Hippocampal formation (tissue), 2 donors: Measurements from ENCODE around the gene PRKCH.

Experiments
- DNase-seq, 2 donors: peaks; one replicate each; lab custom pipeline; 2025; lab: John Stamatoyannopoulos, UW

Gene PRKCH

GRCh38 chr14:61568572-61569011 is 247.2 kb downstream of the PRKCH start:
- DNase-seq = no peak

- no peak for DNase-seq
Measured at GRCh38 chr14:61569308-61569707, 247.9 kb downstream of the PRKCH start.

DNA sequence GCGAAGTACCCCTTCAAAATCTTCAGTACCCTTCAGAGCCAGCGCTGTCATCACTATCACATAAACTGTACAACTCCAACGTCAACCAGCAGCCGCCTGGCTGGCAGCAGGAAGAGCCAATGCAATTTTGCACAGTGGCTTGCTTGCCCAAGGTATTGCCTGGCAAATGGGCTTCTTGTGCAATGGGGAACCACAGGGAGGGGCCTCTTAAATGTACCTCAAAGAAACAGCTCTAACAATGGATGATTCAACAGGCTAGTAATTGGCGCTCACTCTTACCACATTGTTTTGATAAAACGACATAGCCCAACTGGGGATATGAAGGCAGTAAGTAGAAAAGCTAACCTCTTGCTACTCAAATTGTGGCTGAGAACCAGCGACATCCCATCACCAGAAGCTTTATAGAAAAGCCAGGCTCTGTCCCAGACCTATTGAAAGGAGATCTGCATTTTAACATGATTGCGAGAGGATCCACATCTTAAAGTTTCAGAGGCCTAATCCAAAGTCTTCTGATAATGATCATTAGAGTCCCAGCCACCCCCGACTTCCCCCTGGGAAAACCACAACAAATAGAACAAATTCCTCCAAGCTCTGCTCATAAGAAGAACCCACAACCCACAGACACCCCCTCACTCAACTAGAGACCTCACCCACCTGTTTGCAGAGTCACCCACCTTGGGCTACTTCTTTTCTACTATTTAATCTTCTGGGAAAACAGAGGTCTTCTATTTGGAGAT is 248.6 kb downstream of the PRKCH start:
- no peak for DNase-seq

GRCh38 chr14:61570549-61571290 is 249.3 kb downstream of the PRKCH start:
- DNase-seq = no peak

GRCh38 chr14:61571917-61572316 is 250.5 kb downstream of the PRKCH start:
- no peak for DNase-seq

GRCh38 chr14:61573321-61573720 is 251.9 kb downstream of the PRKCH start:
- no peak for DNase-seq

GRCh38 chr14:61573748-61574513 is 252.6 kb downstream of the PRKCH start:
- DNase-seq = no peak

DNA sequence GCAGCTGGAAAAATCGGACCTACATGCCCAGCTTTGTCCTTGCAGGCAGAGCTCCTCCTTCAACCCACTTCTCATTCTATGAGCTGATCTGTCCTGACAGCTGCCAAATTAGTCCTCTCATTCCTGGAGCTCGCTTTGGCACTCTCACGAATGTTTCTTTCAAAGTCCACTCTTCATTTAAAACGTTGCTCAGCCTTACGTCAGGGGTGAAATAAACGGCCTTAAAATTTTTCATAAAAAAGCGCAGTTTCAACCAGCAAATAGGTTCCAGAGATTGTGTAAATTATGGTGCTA is 253.1 kb downstream of the PRKCH start:
- no peak for DNase-seq

DNA sequence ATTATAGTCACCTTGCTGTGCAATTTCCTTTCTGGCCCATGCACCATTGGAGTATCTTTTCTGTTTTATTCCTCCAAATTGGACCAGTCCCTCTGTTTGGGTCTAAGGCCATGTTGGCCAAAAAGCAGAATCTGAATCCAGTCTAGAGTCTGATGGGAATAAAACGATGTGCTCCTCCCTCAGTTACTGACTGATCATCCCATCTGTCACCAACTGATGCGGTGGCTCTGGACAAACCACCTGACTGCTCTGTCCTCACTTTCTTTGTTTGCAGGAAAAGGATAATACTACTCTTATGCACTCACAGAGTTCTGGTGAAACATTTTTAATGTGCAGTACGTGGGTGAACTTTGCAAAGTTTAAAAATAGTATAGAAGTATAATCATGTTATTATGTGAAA is 253.7 kb downstream of the PRKCH start:
- no peak for DNase-seq

DNA sequence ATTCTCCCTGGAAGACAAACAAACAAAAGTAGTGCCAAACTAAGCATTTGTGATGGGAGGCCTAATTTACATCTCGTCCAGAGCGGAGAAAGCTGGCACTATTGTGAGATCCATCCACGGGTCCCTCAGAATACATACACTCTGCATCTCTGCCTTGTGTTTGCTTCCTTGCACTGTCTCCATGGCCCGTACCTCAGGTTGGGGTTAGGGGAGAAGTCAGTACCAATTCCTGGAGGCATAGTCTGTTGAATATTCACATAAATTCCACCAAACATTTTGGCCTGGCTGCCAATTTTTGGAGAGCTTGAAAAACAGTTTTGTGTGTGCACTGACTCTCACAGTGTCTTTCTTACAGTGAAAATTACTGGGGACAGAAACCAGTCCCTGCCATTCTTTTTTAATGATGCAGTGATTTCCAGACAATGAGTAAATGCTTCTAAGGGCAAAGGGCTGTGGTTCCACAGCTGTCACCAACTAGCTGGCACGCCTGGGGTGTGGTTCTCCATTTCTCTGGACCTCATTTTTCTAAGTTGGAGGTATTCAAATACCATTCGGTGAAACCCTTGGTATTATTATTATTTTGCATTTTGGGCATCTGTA is 254.3 kb downstream of the PRKCH start:
- DNase-seq = no peak

- DNase-seq = no peak
Measured at GRCh38 chr14:61577506-61577931, 256.1 kb downstream of the PRKCH start.

DNA sequence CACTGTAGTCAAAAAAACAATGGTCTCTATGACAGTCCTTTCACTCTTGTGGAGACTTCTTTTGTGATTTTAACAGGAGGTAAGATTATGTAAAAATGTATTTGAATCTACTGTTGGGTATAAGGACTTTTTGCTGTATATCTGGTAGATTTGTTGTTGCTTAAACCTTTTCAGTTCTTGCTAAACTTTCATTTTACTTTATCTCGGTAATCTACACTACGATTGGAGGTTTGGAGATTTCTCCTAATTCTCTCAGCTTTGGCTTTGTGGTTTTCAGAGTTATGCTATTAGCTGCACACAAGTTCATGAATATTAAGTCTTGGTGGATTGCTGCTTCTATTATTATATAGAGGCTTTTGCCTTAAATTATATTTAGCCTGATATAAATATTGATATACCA is 257.4 kb downstream of the PRKCH start:
- no peak for DNase-seq

DNA sequence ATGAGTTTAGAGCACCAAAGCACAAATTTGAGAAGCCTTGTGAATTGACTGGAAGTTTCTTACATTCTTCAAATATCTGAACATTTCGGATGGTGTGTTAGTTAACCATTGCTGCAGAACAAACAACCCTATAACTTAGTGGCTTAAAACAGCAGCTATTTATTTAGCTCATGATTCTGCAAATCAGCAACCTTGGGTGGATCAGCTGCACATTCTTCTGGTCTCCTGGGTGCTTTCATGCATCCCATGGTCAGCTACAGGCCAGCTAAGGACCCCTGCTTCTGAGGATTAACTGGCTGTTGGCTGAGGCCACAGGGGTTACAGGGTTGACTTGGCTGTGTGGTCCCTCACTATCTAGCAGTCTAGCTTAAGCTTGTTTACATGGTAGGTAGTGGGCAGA is 260.0 kb downstream of the PRKCH start:
- DNase-seq = no peak

DNA sequence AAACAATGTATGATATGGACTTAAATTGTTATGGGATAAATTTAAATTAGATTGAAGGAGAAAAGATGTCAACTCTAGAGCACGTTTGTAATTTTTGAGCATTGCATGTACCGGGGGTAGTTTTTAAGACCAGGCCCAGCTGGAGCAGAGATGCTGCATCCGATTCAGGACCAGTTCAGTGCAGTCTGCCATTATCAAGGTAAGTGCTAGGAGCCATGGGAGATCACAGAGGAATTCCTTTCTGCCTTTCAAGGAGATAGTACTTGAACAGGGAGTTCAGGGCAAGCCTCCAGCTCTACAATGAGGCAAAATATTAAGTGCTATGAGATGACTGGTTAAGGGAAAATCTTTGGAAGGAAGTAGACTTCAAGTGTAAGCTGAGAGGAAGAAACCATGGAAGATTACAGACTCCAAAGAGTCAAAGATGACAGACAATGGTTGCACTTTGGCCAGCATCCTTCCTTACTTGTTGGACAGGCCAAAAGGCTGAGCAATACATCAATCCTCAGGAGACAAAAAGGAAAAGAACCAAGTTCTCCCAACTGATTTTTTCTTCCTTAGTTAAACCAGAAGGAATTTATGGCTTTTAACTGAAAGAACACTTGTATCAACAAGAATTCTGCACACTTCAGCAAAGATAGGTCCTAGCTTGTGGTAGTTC is 260.7 kb downstream of the PRKCH start:
- no peak for DNase-seq

DNA sequence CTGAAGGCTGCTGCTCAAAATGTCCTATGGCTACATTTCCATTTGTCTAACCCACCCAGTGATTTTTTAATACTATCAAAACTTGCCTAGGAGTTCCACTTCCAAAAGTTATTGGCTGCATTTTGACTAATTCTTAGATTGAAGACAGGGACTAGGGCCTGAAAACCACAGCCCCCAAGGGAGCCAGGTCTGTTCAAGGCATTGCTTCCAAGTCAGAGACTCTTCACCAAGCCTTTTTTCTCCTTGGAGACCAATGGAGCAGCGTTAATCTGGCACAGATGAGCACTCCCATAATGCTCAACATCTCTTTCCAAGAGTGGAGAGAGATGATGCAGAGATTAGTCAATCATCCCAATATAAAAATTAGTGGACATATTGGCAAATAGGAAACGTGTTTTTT is 261.4 kb downstream of the PRKCH start:
- DNase-seq = no peak

DNA sequence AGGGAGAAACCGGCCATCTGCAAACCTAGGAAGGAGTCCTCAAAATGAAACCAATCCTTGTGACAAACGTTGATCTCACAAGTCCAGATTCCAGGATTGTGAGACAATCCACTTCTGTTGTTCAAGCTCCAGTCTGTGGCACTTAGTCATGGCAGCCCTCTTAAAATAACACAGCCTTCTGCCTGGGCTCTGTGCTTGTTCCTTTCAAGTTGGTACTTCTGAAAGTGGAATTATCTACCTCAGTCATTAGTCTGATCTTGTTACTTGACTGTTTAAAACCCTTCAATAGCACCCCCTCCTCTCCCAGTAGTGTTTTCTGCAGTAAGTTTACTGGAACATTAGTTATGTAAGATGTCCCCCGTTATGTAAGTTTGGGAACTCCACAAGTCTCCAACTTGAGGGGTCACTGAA is 263.0 kb downstream of the PRKCH start:
- DNase-seq = no peak

- no peak for DNase-seq
Measured at GRCh38 chr14:61585598-61586543, 264.5 kb downstream of the PRKCH start.

DNA sequence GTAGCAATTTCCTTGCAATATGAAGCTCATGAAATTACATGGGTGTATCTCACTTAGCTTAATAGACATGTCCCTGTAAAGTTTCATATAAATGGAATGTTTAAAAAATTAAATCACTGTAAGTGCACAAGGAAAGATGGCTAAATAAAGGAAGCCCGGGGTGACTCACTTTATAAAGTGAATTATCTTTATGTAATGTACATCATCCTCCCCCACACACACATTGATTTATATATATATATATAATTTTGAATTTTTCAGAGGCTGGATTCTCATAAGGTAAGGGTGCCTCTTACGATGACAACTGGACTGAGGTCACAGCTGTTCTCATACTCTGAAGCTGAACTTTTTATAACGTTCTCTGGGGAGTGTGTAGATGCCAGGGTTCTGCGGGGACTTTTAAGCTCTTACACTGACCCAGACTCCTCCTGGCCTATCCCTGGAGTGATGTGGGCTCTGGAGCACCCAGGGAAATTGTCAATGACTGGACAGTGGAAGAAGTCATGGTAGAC is 265.2 kb downstream of the PRKCH start:
- no peak for DNase-seq

GRCh38 chr14:61587081-61587713 is 265.8 kb downstream of the PRKCH start:
- DNase-seq = no peak

- DNase-seq = no peak
Measured at GRCh38 chr14:61588419-61588901, 267.1 kb downstream of the PRKCH start.
